Left renal pelvis (tissue), 4 donors: ENCODE results near the gene CSMD2. TPM values are rescaled to one million over a fixed set of nuclear protein-coding genes. Genes with fewer than 3 reads are reported as not detected.

Experiments used
- DNase-seq, 4 donors: peaks; one replicate each; pipeline ENCODE4 v3.0.0-alpha.2; 2013; ENCODE audit warnings: low read depth in 4 of 4, low spot score in 3 of 4
- polyA plus RNA-seq, 4 donors: library from polyadenylated mRNA; unstranded; fragments of 120-200 nt; gene quantifications; one replicate each; pipeline ENCODE4 v1.2.1, GENCODE V29; 2013; ENCODE audit not compliant: insufficient read length in 4 of 4

Gene CSMD2
- polyA plus RNA-seq, 4 donors, result 0.29 to 1.3 (median 0.72) TPM

- no peak for DNase-seq
Measured at GRCh38 chr1:33630686-33631085, 534.3 kb downstream of the CSMD2 start.

GRCh38 chr1:33626801-33627200, 538.2 kb downstream of the CSMD2 start:
- no peak for DNase-seq

DNA sequence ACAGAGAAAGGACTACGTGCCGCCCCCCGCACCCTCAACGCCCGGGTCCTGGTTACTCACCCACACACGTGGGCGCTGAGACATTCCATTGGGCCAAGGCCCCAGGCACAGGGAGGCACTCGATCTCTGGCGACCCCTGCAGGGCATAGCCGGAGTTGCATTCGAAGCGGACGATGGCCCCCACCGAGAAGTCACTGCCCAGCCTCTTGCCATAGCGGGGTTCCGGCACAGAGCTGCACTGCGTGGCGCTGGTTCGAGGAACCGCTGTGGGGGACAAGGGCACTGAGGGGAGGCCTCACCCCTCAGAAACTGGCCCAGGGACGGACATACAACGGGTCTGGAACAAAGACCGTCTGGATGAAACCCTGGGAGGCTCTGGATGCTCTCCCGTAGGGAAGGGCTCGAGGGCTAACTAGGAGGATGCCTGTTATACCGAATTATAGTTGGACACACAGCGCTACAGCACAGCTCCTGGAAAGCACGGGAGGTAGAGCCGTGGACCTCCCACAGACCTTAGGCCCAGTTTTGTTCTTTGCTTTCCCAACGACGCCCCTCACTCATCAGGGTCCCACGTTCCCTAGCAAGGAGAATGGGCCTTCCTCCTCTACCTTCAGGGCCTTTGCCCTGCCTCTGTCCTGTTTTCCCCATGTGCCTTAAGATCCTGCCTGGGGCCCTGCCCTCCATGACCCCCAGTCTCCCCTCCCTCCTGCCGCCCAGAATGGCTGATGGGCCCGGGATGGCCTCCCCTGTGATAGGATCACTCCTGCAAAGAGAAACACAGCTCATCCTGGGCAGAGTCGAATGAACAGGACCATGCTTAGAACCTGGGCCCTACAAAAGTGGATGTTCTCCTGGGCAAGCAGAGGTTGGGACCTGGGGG, 539.8 kb downstream of the CSMD2 start:
- no peak for DNase-seq

DNA sequence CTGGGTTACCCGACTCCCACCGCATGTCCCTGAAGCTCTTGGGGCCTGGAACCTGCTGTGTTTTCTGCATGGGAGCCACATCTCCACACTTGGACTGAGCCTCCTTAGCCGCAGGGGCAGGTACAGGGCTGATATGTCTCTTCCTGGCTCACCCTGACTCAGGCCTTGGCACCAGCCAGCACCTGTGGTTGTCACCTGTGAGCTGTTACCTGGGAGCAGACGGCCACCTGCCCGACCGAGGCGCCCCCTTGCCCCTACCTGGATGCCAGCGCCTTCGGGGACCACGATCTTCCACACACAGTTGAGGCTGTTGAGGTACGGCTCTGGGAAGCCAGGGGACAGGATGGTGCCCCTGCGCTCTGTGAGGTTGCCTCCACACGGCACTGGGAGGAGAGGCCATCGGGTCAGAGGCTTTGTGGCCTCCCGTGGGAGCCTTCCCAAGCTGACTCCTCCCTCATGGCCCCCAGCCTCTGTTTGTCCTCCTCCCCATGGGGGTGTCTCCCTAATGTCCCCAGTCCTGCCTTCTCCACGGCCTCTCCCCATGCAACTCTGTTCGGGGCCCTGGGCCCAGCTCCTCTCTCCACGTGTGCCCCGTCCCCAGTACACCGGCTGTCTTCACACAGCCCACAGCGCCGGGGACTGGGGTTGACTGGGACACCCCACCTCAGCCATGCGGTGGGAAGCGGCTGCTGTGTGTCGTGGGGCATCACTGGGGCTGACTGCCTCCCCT, 540.6 kb downstream of the CSMD2 start:
- no peak for DNase-seq

DNA sequence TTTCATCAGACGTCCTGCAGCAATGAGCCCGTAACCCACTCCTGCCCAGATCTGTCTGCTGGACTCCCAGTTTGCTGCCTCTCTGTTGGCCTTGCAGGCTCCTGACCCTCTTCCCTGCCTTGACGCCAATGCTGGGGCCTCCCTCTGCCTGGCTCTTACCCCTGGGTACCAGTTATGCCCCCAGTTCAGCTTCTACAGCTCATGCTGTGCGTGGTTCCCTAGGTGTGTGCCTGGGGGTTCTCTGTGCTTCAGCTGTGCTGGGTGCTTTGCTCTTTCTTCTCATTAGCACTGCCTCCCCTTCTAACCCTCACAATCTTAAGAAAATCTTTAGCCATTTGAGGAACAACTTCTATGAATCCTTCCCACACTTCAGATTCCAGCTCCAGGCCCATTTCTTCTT, 541.2 kb downstream of the CSMD2 start:
- DNase-seq, result no peak

GRCh38 chr1:33622757-33623156, 542.3 kb downstream of the CSMD2 start:
- DNase-seq, result no peak

DNA sequence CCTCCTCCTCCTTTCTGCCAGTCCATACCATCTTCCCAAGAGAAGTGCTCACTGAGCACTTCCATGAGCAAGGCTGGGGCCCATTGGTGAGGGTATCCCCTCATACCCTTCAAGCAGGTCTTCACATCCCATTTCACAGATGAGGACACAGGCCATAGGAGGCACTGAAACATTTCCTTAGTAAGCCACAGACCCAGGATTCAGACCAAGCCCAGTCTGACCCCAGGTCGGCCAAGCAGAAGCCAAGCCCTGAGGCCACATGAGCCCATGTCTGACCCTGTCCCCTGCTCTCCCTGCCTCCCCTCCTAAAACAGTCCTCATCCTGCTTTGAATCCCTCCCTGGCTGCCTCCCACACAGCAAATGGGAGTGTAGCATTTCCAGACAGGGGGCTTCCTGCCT, 546.4 kb downstream of the CSMD2 start:
- DNase-seq, result no peak

DNA sequence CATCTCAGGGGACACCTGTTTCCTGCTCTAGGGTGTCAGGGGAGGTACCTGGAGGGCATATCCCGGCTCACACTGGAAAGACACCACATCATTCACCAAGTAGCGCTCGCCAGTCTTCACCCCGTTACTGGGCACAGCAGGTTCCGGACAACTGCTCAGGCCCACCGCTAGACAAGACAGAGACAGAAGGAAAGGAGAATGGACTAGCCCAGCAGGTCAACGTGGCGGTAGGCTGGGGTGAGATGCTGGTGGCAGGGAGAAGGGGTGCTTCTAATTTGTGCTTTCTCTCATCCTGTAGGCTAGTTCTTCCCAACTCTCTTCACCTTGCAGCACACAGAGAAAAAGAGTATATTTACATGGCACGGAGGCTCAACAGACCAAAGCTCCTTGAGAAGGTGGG, 547.6 kb downstream of the CSMD2 start:
- no peak for DNase-seq

GRCh38 chr1:33616780-33617179, 548.2 kb downstream of the CSMD2 start:
- DNase-seq, result no peak

GRCh38 chr1:33615546-33615945, 549.5 kb downstream of the CSMD2 start:
- DNase-seq, result no peak

- DNase-seq, result no peak
Measured at GRCh38 chr1:33610864-33611455, 554.1 kb downstream of the CSMD2 start.

DNA sequence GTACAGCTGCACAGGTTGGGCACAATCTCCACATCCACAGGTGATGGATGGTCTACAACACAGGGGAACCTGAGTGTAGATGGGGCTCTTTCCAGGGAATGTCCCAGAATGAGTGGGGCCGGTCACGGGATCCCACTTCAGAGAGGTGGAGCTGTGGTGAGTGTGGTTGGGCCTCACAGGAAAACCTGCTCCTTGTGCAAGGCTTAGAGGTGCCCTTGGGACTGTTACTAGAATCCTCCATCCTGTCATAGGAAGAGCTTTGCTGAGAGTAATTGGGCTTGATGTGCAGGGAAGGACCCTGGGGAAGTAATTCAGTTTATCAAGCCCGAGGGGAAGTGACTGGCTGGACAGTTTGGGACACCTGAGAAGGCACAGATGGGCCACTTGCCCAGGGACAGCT, 554.6 kb downstream of the CSMD2 start:
- no peak for DNase-seq

- no peak for DNase-seq
Measured at GRCh38 chr1:33609739-33610138, 555.3 kb downstream of the CSMD2 start.

- no peak for DNase-seq
Measured at GRCh38 chr1:33608825-33609400, 556.1 kb downstream of the CSMD2 start.

GRCh38 chr1:33607444-33608005, 557.5 kb downstream of the CSMD2 start:
- DNase-seq, result no peak

GRCh38 chr1:33606272-33606671, 558.8 kb downstream of the CSMD2 start:
- DNase-seq, result no peak

- DNase-seq, result no peak
Measured at GRCh38 chr1:33602271-33602670, 562.8 kb downstream of the CSMD2 start.

- no peak for DNase-seq
Measured at GRCh38 chr1:33601751-33602150, 563.3 kb downstream of the CSMD2 start.

DNA sequence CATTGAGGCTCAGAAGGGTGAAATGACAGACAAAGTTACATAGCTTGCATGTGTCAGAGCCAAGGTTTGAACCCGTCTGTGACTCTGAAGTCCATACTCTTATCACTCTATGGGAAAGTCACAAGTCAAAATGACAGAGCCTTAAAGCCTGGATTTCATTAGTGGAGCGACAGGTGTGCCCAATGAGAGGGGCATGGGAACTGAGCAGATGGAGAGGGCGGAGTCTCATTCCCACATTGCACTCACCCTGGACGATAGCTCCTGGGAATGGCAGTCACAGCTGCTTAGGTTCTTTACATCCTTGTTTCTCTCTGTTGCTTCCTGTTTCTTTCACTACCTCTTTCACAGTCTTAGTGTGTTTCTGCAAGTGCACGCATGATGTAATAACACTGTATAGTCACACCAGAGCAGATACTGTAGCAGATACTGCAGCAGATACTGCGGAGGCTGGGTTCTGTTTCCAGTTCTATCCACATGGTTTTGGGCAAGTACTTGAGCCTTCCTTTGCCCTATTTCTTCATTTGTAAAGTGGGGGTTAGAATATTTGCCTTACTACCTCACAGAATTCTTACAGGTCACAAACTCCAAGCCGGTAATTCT, 565.4 kb downstream of the CSMD2 start:
- DNase-seq, result no peak

DNA sequence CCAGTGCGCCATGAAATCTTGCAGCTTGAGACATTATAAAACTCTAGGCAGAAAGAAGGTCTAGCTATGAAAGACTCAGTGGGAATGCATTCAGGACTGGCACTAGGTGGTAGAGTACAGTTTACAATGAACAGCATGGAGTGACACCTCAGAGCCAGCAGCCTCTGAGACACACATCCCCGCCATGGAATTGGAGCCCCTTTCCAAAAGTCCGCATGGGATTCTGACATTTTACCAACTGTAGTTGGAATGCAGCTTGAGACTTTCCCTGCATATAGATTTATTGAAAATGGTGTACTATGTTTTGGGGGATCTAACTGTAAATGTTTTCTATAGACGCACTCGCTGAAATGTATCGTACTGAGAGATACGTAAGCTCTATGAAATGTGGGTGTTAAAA, 576.3 kb downstream of the CSMD2 start:
- DNase-seq, result no peak

DNA sequence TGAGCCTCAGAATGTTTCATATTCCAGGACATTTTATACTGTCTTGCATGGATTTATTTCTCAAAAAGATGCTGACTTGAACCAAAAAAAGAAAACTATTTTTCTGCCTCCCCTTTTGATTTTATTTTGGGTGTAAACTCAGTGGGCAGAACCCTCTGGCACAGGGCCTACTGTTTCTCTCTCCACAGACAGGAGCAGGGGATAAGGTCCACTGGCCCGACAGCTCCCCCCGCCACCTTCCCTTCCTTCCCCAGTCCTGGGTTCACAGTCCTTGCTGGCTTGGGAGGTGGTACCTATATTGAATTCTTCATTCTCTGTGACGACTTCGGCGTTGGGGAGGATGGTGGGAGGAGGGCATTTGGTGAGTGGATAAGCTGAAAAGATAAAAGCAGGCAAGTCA, 578.2 kb downstream of the CSMD2 start:
- no peak for DNase-seq
